Natural killer cell (primary cell): ENCODE results near the gene GNAT3. TPM values are rescaled to one million over a fixed set of nuclear protein-coding genes. Genes with fewer than 3 reads are reported as not detected.
A peak's percentile ranks its signal among the peaks of the same experiment; 100 is the strongest.

Source experiments
- ATAC-seq, 3 donors: fragments of 150-1000 bp in 2 of 3; fragments of 200-7000 bp in 1 of 3; cut with Tn5 transposase; 1 replicate in 1 of 3; 2 replicates in 2 of 3; pipeline ENCODE4 v1.10.0; 2021; ENCODE audit warnings: mild to moderate bottlenecking in 2 of 3, moderate library complexity in 2 of 3
- DNase-seq, 2 donors: peaks; one replicate each; pipeline versions ENCODE4 v3.0.0 to v3.0.0-alpha.2; 2013 to 2021; ENCODE audit warnings: mixed read lengths in 1 of 2
- H3K27ac ChIP-seq: one replicate; pipeline ENCODE4 v1.5.1; 2013; ENCODE audit warnings: mild to moderate bottlenecking, low read length
- H3K27me3 ChIP-seq: one replicate; pipeline ENCODE4 v1.6.1; 2013; ENCODE audit warnings: low read length; ENCODE audit not compliant: control insufficient read depth, insufficient read depth
- H3K36me3 ChIP-seq: one replicate; pipeline ENCODE4 v1.6.1; 2013; ENCODE audit warnings: low read length; ENCODE audit not compliant: control insufficient read depth, insufficient read depth
- H3K4me1 ChIP-seq: one replicate; pipeline ENCODE4 v1.6.1; 2013; ENCODE audit warnings: low read length; ENCODE audit not compliant: control insufficient read depth, insufficient read depth
- H3K4me3 ChIP-seq: one replicate; pipeline ENCODE4 v1.5.1; 2013; ENCODE audit warnings: low read length
- H3K9me3 ChIP-seq: one replicate; pipeline ENCODE4 v1.6.1; 2013; ENCODE audit warnings: low read length; ENCODE audit not compliant: control insufficient read depth, insufficient read depth
- H3K27ac Mint-ChIP-seq, 2 donors: one replicate each; pipeline ENCODE4 v1.8.0; 2022; ENCODE audit warnings: mild to moderate bottlenecking in 2 of 2, mixed read lengths in 2 of 2, moderate library complexity in 1 of 2
- H3K27me3 Mint-ChIP-seq, 2 donors: one replicate each; pipeline ENCODE4 v1.8.0; 2022; ENCODE audit warnings: low read depth in 2 of 2, mixed read lengths in 2 of 2
- H3K36me3 Mint-ChIP-seq: one replicate; pipeline ENCODE4 v1.8.0; 2022; ENCODE audit warnings: mixed read lengths
- H3K4me1 Mint-ChIP-seq, 2 donors: one replicate each; pipeline ENCODE4 v1.8.0; 2022; ENCODE audit warnings: mixed read lengths in 2 of 2
- H3K4me3 Mint-ChIP-seq: one replicate; pipeline ENCODE4 v1.8.0; 2022; ENCODE audit warnings: mild to moderate bottlenecking, moderate library complexity, mixed read lengths
- H3K9me3 Mint-ChIP-seq, 2 donors: one replicate each; pipeline ENCODE4 v1.8.0; 2022; ENCODE audit warnings: mixed read lengths in 2 of 2
- WGBS: methylation state at CpG from one replicate; pipeline ENCODE4 v1.1.7; 2013; ENCODE audit warnings: missing lambda C conversion rate; ENCODE audit not compliant: insufficient coverage; 5-methylcytosine and 5-hydroxymethylcytosine counted together
- intact Hi-C: fragments of 100-400 bp; cut with micrococcal nuclease; formaldehyde crosslinking; loops from one replicate; pipeline ENCODE4 v1.14.2; 2022
- total RNA-seq, 4 donors: library from RNA; stranded (reverse); fragments of 120-200 nt in 1 of 4; gene quantifications; one replicate each; pipeline versions ENCODE4 v1.2.3 to v1.2.4, GENCODE V29; 2013 to 2022
- TF ChIP-seq, protein P1 (sequence below): fragments of 200-600 bp; IDR thresholded peaks from one replicate; pipeline ENCODE4 v1.8.0; 2022; ENCODE audit warnings: antibody characterized with exemption

The GNAT3 gene
- total RNA-seq, 3 donors from 2014 or later (not counting 1 experiment from before 2014, with no cell fraction given) = not detected

DNA sequence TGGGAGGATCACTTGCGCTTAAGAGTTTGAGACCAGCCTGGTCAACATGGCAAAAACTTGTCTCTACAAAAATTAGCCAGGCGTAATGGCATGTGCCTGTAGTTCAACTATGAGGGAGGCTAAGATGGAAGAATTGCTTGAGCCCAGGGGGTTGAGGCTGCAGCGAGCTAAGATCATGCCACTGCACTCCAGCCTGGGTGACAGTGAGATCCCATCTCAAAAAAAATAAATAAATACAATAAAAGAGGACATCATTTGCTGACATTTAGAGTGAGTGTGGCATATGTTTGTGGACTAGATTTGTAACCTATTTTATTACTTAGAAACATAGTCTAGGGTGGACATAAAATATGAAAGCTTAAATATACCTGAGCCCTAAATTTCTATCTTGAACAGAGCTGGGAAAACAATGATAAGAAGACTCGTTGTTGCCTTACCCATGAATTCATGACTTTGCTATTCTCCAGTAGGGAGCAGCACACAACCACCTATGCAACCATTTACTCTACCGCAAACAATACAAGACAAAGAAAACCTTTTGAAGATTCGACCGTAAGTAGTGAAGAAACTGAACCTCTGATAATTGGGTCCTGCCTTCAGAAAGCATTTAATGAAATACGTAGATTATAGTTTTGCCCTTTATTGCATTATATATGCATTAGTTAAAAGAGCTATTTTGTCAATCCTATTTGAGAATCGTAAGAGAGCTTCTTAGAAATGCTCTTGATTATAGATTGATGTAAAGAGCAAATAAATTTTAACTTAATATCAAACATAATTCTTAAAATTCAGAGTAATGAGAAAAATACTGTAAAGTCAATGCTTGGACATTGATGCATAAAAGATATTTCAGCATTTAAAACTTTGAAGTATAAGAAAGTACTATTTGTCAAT, 83.5 kb downstream of the GNAT3 start:
- Mint-ChIP-seq H3K27ac (no peak overlapping the region), H3K9me3 (peaks cover 12% of the 10 kb centered on the region in 2 donors), H3K4me1 (no peaks in the 10 kb centered on the region), H3K4me3 (no peak overlapping the region), H3K36me3 (no peaks in the 10 kb centered on the region), H3K27me3 (no peaks in the 10 kb centered on the region)
- TF ChIP-seq, protein P1, sequence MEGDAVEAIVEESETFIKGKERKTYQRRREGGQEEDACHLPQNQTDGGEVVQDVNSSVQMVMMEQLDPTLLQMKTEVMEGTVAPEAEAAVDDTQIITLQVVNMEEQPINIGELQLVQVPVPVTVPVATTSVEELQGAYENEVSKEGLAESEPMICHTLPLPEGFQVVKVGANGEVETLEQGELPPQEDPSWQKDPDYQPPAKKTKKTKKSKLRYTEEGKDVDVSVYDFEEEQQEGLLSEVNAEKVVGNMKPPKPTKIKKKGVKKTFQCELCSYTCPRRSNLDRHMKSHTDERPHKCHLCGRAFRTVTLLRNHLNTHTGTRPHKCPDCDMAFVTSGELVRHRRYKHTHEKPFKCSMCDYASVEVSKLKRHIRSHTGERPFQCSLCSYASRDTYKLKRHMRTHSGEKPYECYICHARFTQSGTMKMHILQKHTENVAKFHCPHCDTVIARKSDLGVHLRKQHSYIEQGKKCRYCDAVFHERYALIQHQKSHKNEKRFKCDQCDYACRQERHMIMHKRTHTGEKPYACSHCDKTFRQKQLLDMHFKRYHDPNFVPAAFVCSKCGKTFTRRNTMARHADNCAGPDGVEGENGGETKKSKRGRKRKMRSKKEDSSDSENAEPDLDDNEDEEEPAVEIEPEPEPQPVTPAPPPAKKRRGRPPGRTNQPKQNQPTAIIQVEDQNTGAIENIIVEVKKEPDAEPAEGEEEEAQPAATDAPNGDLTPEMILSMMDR = no peak
- Histone ChIP-seq H3K27me3 (no peaks in the 10 kb centered on the region), H3K9me3 (no peaks in the 10 kb centered on the region), H3K27ac (no peak overlapping the region), H3K4me1 (no peaks in the 10 kb centered on the region), H3K36me3 (no peaks in the 10 kb centered on the region), H3K4me3 (no peak overlapping the region)
- no peak for ATAC-seq
- 49% methylated on average over 6 of the region's 9 CpGs for WGBS
- intact Hi-C loops = no loop called here
- DNase-seq = peak in 1 of 2 donors; percentile 5

DNA sequence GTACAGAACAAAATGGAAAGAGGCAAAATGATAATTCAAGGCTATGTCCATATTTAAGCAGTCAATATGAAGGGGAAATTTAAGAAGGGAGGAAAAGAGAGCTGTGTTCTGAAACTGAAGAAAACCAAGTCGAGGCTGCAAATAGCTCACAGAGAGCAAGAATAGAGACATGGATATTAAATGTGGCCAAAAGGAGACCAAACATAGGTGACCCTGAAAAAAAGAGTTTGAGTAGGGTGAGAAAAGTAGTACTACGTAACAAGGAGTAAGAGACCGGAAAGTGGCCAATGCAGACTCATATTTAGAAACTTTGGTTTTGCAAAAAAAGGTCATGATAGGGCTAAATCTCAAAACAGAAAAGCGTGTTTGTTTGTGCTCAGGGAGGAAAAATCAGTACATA, 84.6 kb downstream of the GNAT3 start:
- Histone ChIP-seq H3K4me1 (no peaks in the 10 kb centered on the region), H3K9me3 (no peaks in the 10 kb centered on the region), H3K27ac (no peak overlapping the region), H3K4me3 (no peak overlapping the region), H3K36me3 (no peaks in the 10 kb centered on the region), H3K27me3 (no peaks in the 10 kb centered on the region)
- Mint-ChIP-seq H3K4me3 (no peak overlapping the region), H3K36me3 (no peaks in the 10 kb centered on the region), H3K4me1 (no peaks in the 10 kb centered on the region), H3K27ac (no peak overlapping the region), H3K9me3 (peaks cover 9 to 12% of the 10 kb centered on the region in 2 donors), H3K27me3 (no peaks in the 10 kb centered on the region)
- TF ChIP-seq, protein P1 = no peak
- ATAC-seq = no peak
- no peak for DNase-seq
- intact Hi-C loops = no loop called here
- 77% methylated on average over 4 of the region's 4 CpGs for WGBS

DNA sequence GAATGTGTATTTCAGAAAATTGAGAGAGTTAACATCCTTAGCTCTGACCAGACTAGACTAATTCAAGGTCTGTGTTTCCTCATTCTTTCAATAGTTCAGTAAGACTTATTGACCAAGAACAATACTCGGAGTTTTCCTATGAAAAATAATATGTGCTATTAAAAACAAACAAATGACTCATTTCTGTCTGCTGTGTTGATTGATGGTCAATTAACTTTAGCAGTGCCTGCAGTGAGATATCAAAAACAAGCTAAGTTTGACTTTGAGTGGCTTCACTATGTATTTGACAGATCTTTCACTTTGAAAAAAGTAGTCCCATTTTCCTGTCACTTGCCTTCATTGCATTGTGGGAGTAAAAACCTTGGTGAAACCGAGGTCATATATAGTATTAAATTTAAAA, 91.0 kb downstream of the GNAT3 start:
- Histone ChIP-seq H3K27me3 (no peaks in the 10 kb centered on the region), H3K4me1 (no peaks in the 10 kb centered on the region), H3K27ac (no peak overlapping the region), H3K36me3 (no peaks in the 10 kb centered on the region), H3K4me3 (no peak overlapping the region), H3K9me3 (no peaks in the 10 kb centered on the region)
- DNase-seq = no peak
- TF ChIP-seq, protein P1 = no peak
- WGBS = no CpG with 5 or more reads among the region's 2 CpGs
- no peak overlapping the region for H3K27ac Mint-ChIP-seq
- intact Hi-C loops = no loop called here
- H3K36me3 Mint-ChIP-seq = no peaks in the 10 kb centered on the region
- H3K9me3 Mint-ChIP-seq = no peaks in the 10 kb centered on the region
- ATAC-seq = no peak
- no peaks in the 10 kb centered on the region for H3K27me3 Mint-ChIP-seq
- H3K4me1 Mint-ChIP-seq = no peaks in the 10 kb centered on the region
- no peak overlapping the region for H3K4me3 Mint-ChIP-seq
